NOMO-1 treated with dmso at 0.1 percent for 144 hours (cell line): ENCODE data around the gene PSG5.
"Not testable (repeated sequence)": the region's sequence is repeated elsewhere in the genome, so short reads cannot be mapped to it uniquely, and the experiment has no call there.

ENCODE experiments used
- DNase-seq: peaks from one replicate; lab custom pipeline; 2025; ENCODE audit not compliant: unreplicated experiment; lab: John Stamatoyannopoulos, UW

The PSG5 gene

GRCh38 chr19:43186311-43186935 is at the start of gene PSG5:
TSS of gene PSG5 (minus strand) at chr19:43186536. CDS start at chr19:43186405, 131 bp downstream.
- DNase-seq = not testable (repeated sequence)

GRCh38 chr19:43235686-43236085 is 49.4 kb upstream of the PSG5 start:
- DNase-seq = not testable (repeated sequence)

GRCh38 chr19:43229315-43229714 is 43.0 kb upstream of the PSG5 start:
- DNase-seq = no peak

GRCh38 chr19:43228730-43229129 is 42.4 kb upstream of the PSG5 start:
- DNase-seq = not testable (repeated sequence)

GRCh38 chr19:43226986-43227385 is 40.6 kb upstream of the PSG5 start:
- not testable (repeated sequence) for DNase-seq

GRCh38 chr19:43224855-43225253 is 38.5 kb upstream of the PSG5 start:
- no peak for DNase-seq

- not testable (repeated sequence) for DNase-seq
Observed at GRCh38 chr19:43224201-43224854, 38.0 kb upstream of the PSG5 start.

- not testable (repeated sequence) for DNase-seq
Observed at GRCh38 chr19:43221891-43222290, 35.6 kb upstream of the PSG5 start.

- not testable (repeated sequence) for DNase-seq
Observed at GRCh38 chr19:43219136-43219535, 32.8 kb upstream of the PSG5 start.

- not testable (repeated sequence) for DNase-seq
Observed at GRCh38 chr19:43215881-43216280, 29.5 kb upstream of the PSG5 start.

- DNase-seq = no peak
Observed at GRCh38 chr19:43207991-43208390, 21.7 kb upstream of the PSG5 start.

- not testable (repeated sequence) for DNase-seq
Observed at GRCh38 chr19:43207174-43207573, 20.8 kb upstream of the PSG5 start.

- DNase-seq = not testable (repeated sequence)
Observed at GRCh38 chr19:43205471-43206105, 19.3 kb upstream of the PSG5 start, which contains the start of gene PSG4. TSS of gene PSG4 (minus strand) at chr19:43205638. CDS start at chr19:43205536, 102 bp downstream.

- DNase-seq = not testable (repeated sequence)
Observed at GRCh38 chr19:43203611-43204010, 17.3 kb upstream of the PSG5 start.

GRCh38 chr19:43201891-43202290 is 15.6 kb upstream of the PSG5 start:
- not testable (repeated sequence) for DNase-seq

GRCh38 chr19:43201337-43201801 is 15.0 kb upstream of the PSG5 start:
- not testable (repeated sequence) for DNase-seq

GRCh38 chr19:43198686-43199419 is 12.5 kb upstream of the PSG5 start:
- not testable (repeated sequence) for DNase-seq

- DNase-seq = not testable (repeated sequence)
Observed at GRCh38 chr19:43197666-43198397, 11.5 kb upstream of the PSG5 start.

GRCh38 chr19:43194397-43194796 is 8.1 kb upstream of the PSG5 start:
- not testable (repeated sequence) for DNase-seq

- not testable (repeated sequence) for DNase-seq
Observed at GRCh38 chr19:43192381-43193155, 6.2 kb upstream of the PSG5 start.
